ENCODE measurements around the gene NHSL2. TPM values are rescaled to one million over a fixed set of nuclear protein-coding genes. Genes with fewer than 3 reads are reported as not detected.
A peak's percentile ranks its signal among the peaks of the same experiment; 100 is the strongest.

The NHSL2 gene
- total RNA-seq, 1 experiment from 2014 or later: 0.58 TPM

DNA sequence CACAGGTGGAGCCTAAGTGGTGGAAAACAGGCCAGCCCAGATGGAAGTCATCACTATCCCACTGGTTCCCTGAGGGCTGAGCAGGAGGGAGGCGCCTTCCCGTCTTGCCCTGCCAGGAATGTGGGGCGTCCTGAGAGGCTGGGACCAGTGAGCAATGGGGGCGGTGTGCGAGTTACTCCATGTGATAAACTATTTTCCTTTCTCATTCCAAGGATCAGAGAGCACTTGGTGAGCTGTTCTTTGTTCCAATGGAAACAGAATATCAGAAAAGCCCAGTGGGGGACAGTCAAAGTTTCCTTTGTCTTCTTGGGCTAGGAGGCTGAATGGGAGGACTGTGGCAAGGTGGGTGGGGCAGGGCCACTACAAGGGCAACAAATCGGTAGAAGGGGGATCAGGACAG is 86.2 kb downstream of the NHSL2 start:
- H3K9me3 ChIP-seq (ENCODE audit: low read depth, low read length, poor library complexity, severe bottlenecking): no peaks in the 10 kb centered on the region
- POLR2A ChIA-PET (ENCODE audit: low non-redundant PET): no interaction called here
- no peak for DNase-seq (ENCODE audit: low spot score)
- CTCF ChIA-PET: no interaction called here
- H3K4me3 ChIP-seq (ENCODE audit: low read depth, low read length, poor library complexity, severe bottlenecking): no peak overlapping the region
- H3K4me1 ChIP-seq (ENCODE audit: insufficient read depth, low read length, poor library complexity, severe bottlenecking): no peaks in the 10 kb centered on the region
- H3K27ac ChIP-seq (ENCODE audit: low read depth, low read length, poor library complexity, severe bottlenecking): no peak overlapping the region
- intact Hi-C loops (cut with micrococcal nuclease; ENCODE audit: unreplicated experiment): no loop called here
- H3K36me3 ChIP-seq (ENCODE audit: insufficient read depth, low read length, poor library complexity, severe bottlenecking): no peaks in the 10 kb centered on the region
- no peaks in the 10 kb centered on the region for H3K27me3 ChIP-seq (replicated peaks; ENCODE audit: insufficient read depth, low read depth, low read length, poor library complexity)
- no TSS peak for BruUV-seq (replicated peaks)
- TF ChIP-seq CTCF (conservative IDR thresholded peaks at IDR 0.05; ENCODE audit: low read depth, low read length) (no peak), EZH2 (IDR thresholded peaks at IDR 0.05; ENCODE audit: borderline replicate concordance, low read depth, low read length, poor library complexity, severe bottlenecking) (no peak)

DNA sequence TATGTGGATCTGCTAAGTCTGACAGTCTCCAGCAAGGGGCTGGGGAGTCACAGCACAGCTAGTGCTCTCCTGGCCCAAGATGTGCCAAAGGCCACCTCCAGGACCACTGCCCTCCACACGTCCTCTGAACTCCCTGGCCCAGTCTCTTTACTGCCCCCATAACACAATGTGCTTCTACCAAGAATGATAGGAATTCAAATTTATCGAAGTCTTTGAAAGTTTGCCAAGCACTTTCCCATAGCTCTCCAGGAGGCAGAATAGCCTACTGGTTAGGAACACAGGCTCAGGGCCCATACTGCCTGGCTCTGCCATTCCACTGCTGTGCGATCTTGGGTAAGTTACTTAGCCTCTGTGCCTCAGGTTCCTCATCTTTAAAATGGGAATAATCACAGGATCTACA is 86.7 kb downstream of the NHSL2 start:
- ChIA-PET POLR2A (ENCODE audit: low non-redundant PET) (no interaction called here), CTCF (no interaction called here)
- H3K27ac ChIP-seq (ENCODE audit: low read depth, low read length, poor library complexity, severe bottlenecking): no peak overlapping the region
- intact Hi-C loops (cut with micrococcal nuclease; ENCODE audit: unreplicated experiment): no loop called here
- no peaks in the 10 kb centered on the region for H3K4me1 ChIP-seq (ENCODE audit: insufficient read depth, low read length, poor library complexity, severe bottlenecking)
- no peaks in the 10 kb centered on the region for H3K9me3 ChIP-seq (ENCODE audit: low read depth, low read length, poor library complexity, severe bottlenecking)
- H3K36me3 ChIP-seq (ENCODE audit: insufficient read depth, low read length, poor library complexity, severe bottlenecking): no peaks in the 10 kb centered on the region
- H3K4me3 ChIP-seq (ENCODE audit: low read depth, low read length, poor library complexity, severe bottlenecking): no peak overlapping the region
- no TSS peak for BruUV-seq (replicated peaks)
- no peak for TF ChIP-seq CTCF (conservative IDR thresholded peaks at IDR 0.05; ENCODE audit: low read depth, low read length)
- TF ChIP-seq EZH2 (IDR thresholded peaks at IDR 0.05; ENCODE audit: borderline replicate concordance, low read depth, low read length, poor library complexity, severe bottlenecking): no peak
- DNase-seq (ENCODE audit: low spot score): no peak
- no peaks in the 10 kb centered on the region for H3K27me3 ChIP-seq (replicated peaks; ENCODE audit: insufficient read depth, low read depth, low read length, poor library complexity)

DNA sequence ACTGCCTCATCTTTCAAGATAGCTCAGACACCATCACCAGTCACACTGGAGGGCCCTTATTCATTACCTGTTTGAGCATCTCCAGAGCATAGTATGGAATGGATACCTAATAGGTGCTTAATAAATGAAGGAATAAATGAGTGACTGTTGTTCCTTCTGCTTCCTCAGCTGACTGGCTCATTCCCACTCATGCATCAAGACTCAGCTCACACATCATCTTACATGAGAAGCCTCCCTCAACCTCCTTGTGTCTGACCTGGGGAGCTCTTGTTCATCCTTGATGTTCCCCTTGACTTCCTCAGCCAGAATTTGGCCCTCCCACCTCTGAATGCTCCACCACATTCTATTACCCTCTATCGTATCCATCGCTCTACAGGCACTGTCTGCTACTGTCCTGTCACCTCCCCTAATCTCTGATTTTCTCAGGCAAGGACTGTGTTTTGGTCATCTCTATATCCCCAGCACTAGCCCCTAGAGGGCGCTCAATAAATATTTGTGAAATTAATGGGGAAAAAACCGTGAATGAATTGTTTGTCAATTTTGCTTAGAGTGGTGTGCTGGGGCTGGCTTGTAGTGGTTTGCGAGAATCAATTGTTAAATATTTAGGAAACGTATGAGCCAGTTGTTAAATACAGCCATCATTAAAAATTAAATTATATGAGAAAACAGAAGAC is 88.3 kb downstream of the NHSL2 start:
- ChIA-PET POLR2A (ENCODE audit: low non-redundant PET) (no interaction called here), CTCF (interaction anchor here (0.6 to 1.1 kb wide), 2 partner anchors 23 to 128 kb away, joined by 3 to 6 read pairs; no protein-coding TSS in a partner anchor)
- DNase-seq (ENCODE audit: low spot score): peak; percentile 59
- Histone ChIP-seq H3K36me3 (ENCODE audit: insufficient read depth, low read length, poor library complexity, severe bottlenecking) (no peaks in the 10 kb centered on the region), H3K4me1 (ENCODE audit: insufficient read depth, low read length, poor library complexity, severe bottlenecking) (peaks cover 12% of the 10 kb centered on the region), H3K4me3 (ENCODE audit: low read depth, low read length, poor library complexity, severe bottlenecking) (no peak overlapping the region), H3K27ac (ENCODE audit: low read depth, low read length, poor library complexity, severe bottlenecking) (no peak overlapping the region), H3K27me3 (replicated peaks; ENCODE audit: insufficient read depth, low read depth, low read length, poor library complexity) (no peaks in the 10 kb centered on the region), H3K9me3 (ENCODE audit: low read depth, low read length, poor library complexity, severe bottlenecking) (no peaks in the 10 kb centered on the region)
- BruUV-seq (replicated peaks): no TSS peak
- intact Hi-C loops (cut with micrococcal nuclease; ENCODE audit: unreplicated experiment): loop anchor here (1.0 kb wide), 1 partner anchor 127 kb away; no protein-coding TSS in a partner anchor
- TF ChIP-seq EZH2 (IDR thresholded peaks at IDR 0.05; ENCODE audit: borderline replicate concordance, low read depth, low read length, poor library complexity, severe bottlenecking) (no peak), CTCF (conservative IDR thresholded peaks at IDR 0.05; ENCODE audit: low read depth, low read length) (peak; percentile 76)

All from A673 (cell line).